K562 (cell line): Measurements from ENCODE around the gene TMC5. TPM values are rescaled to one million over a fixed set of nuclear protein-coding genes. Genes with fewer than 3 reads are reported as not detected.

Source experiments
- ATAC-seq: fragments of 200-7000 bp; cut with Tn5 transposase; 3 replicates; pipeline ENCODE4 v1.9.1; 2020; ENCODE audit warnings: moderate library complexity
- BruUV-seq: library from RNA; stranded (reverse); fragments of 400-500 nt; replicated peaks from 2 replicates; lab custom pipeline; 2021; lab: Mats Ljungman, UMichigan
- CTCF ChIA-PET: fragments of 300-600 bp; formaldehyde crosslinking; extraction: SDS; loops from one replicate; lab custom pipeline; 2021; ENCODE audit warnings: low intra/inter-chr PET ratio; lab: Yijun Ruan, JAX
- POLR2A ChIA-PET: fragments of 300-600, 350-650 bp; sonication (Branson Sonifier 250); formaldehyde crosslinking; extraction: SDS; loops from one replicate; lab custom pipeline; 2021; ENCODE audit warnings: antibody characterized with exemption, inconsistent platforms; lab: Yijun Ruan, JAX
- DNase-seq, 4 experiments: peaks; one replicate each; pipeline versions ENCODE4 v3.0.0 to v3.0.0-alpha.2; 2011 to 2018; ENCODE audit warnings: low spot score in 3 of 4, mixed read lengths in 3 of 4; ENCODE audit errors: extremely low read depth in 1 of 4
- FAIRE-seq: peaks from 2 replicates; lab custom pipeline; 2011; peaks lifted over from hg19 to GRCh38; lab: Jason Lieb, UNC
- H2AFZ ChIP-seq: 2 replicates; pipeline ENCODE4 v1.6.0; 2011; ENCODE audit warnings: low read depth, low read length, control low read depth, inconsistent platforms
- H3K27ac ChIP-seq: fragments of 200-600 bp; 3 replicates; pipeline ENCODE4 v1.8.0; 2011; ENCODE audit warnings: low read depth, mild to moderate bottlenecking, control low read depth, inconsistent platforms, low read length, moderate library complexity, mixed read lengths; ENCODE audit errors: extremely low read depth
- H3K27me3 ChIP-seq, 2 experiments: fragments of 300-600 bp in 1 of 2; 2 replicates in 1 of 2; 3 replicates in 1 of 2; pipeline versions ENCODE4 v1.6.0 to v1.8.0; 2011; ENCODE audit warnings: inconsistent platforms in 2 of 2, low read length in 2 of 2, mild to moderate bottlenecking in 1 of 2, mixed read lengths in 1 of 2, moderate library complexity in 1 of 2; ENCODE audit not compliant: control insufficient read depth in 2 of 2, insufficient read depth in 2 of 2
- H3K36me3 ChIP-seq: fragments of 300-600 bp; 3 replicates; pipeline ENCODE4 v1.8.0; 2011; ENCODE audit warnings: mild to moderate bottlenecking, low read length, inconsistent platforms; ENCODE audit not compliant: control insufficient read depth, insufficient read depth
- H3K4me1 ChIP-seq, 2 experiments: fragments of 200-600 bp in 1 of 2; replicated peaks in 1 of 2; 2 replicates in 1 of 2; 3 replicates in 1 of 2; pipeline versions ENCODE4 v1.5.1 to v1.8.0; 2011; ENCODE audit warnings: inconsistent platforms in 2 of 2, low read length in 2 of 2, mild to moderate bottlenecking in 1 of 2, mixed read lengths in 1 of 2, moderate library complexity in 1 of 2; ENCODE audit not compliant: control insufficient read depth in 2 of 2, insufficient read depth in 2 of 2
- H3K4me2 ChIP-seq: 2 replicates; pipeline ENCODE4 v1.6.1; 2011; ENCODE audit warnings: low read length, control low read depth, inconsistent platforms, mixed read lengths; ENCODE audit not compliant: insufficient read depth
- H3K4me3 ChIP-seq: fragments of 200-600 bp; sonication (generic), shearing (Covaris generic); 2 replicates; pipeline ENCODE4 v1.5.1; 2016; ENCODE audit warnings: control low read depth, inconsistent platforms
- H3K79me2 ChIP-seq: fragments of 200-600 bp; 3 replicates; pipeline ENCODE4 v1.8.0; 2011; ENCODE audit warnings: low read length, inconsistent platforms; ENCODE audit not compliant: control insufficient read depth, insufficient read depth
- H3K9ac ChIP-seq, 2 experiments: 2 replicates each; pipeline versions ENCODE4 v1.6.0 to v1.6.1; 2011; ENCODE audit warnings: low read depth in 2 of 2, low read length in 2 of 2, control low read depth in 1 of 2, inconsistent platforms in 1 of 2, mild to moderate bottlenecking in 1 of 2, mixed read lengths in 1 of 2; ENCODE audit not compliant: insufficient read depth in 1 of 2
- H3K9me1 ChIP-seq: one replicate; pipeline ENCODE4 v1.6.0; 2011; ENCODE audit warnings: inconsistent platforms, mild to moderate bottlenecking, low read length, moderate library complexity; ENCODE audit not compliant: control insufficient read depth, insufficient read depth
- H3K9me3 ChIP-seq: replicated peaks from 2 replicates; pipeline ENCODE4 v1.5.1; 2011; ENCODE audit warnings: low read depth, low read length, inconsistent platforms; ENCODE audit not compliant: control insufficient read depth, insufficient read depth
- H4K20me1 ChIP-seq: replicated peaks from 2 replicates; pipeline ENCODE4 v1.6.1; 2011; ENCODE audit warnings: low read length, inconsistent platforms, mixed read lengths; ENCODE audit not compliant: control insufficient read depth, insufficient read depth
- RAD21 ChIP-seq, 2 experiments: fragments of 250-450 bp in 1 of 2; fragments of 450-650 bp in 1 of 2; sonication (Bioruptor Pico) in 1 of 2; formaldehyde crosslinking in 1 of 2; IDR thresholded peaks in 1 of 2; conservative IDR thresholded peaks in 1 of 2; 2 replicates each; pipeline versions ENCODE4 v1.4.0 to v1.8.0; 2020 to 2022; ENCODE audit warnings: mild to moderate bottlenecking in 2 of 2, moderate library complexity in 1 of 2
- RFX1 ChIP-seq: fragments of 450-650 bp; IDR thresholded peaks from 2 replicates; pipeline ENCODE4 v1.6.1; 2016; ENCODE audit warnings: mild to moderate bottlenecking, moderate library complexity
- WGBS: fragments of 100-300 bp; shearing (Covaris generic); methylation state at CpG from one replicate; pipeline ENCODE4 v1.1.6; 2016; ENCODE audit warnings: low coverage, mixed read lengths; ENCODE audit not compliant: insufficient coverage; ENCODE audit errors: missing lambda C conversion rate; 5-methylcytosine and 5-hydroxymethylcytosine counted together
- in situ Hi-C: fragments of 300-500 bp; cut with MboI; formaldehyde crosslinking; loops from 4 replicates; pipeline ENCODE4 v1.15.0; 2018; ENCODE audit warnings: inconsistent platforms, mixed read lengths
- intact Hi-C: fragments of 100-400 bp; cut with micrococcal nuclease; formaldehyde crosslinking; loops from 2 replicates; pipeline ENCODE4 v1.14.2; 2022
- polyA plus RNA-seq, 8 experiments: library from polyadenylated mRNA; depleted of rRNA in 4 of 8; stranded (reverse) in 5 of 8; unstranded in 3 of 8; fragments of >200 nt; fragmentation: Nextera tagmentation in 2 of 8; fragmentation: Illumina TruSeq in 1 of 8; extraction: Ambion mirVana in 2 of 8; extraction: Trizol in 1 of 8; gene quantifications; 2 replicates each; pipeline versions ENCODE4 v1.2.1 to v1.2.3, GENCODE V29; 2011 to 2014; ENCODE audit warnings: inconsistent platforms in 1 of 8, missing spikeins in 1 of 8
- total RNA-seq, 7 experiments: library from RNA; depleted of rRNA in 6 of 7; stranded (reverse); fragments of >200 nt in 6 of 7; fragmentation: Illumina TruSeq in 2 of 7; extraction: Trizol in 2 of 7; gene quantifications; 2 replicates each; pipeline versions ENCODE4 v1.2.1 to v1.2.3, GENCODE V29; 2011 to 2021; ENCODE audit warnings: low replicate concordance in 1 of 7
- TF ChIP-seq, protein P1 (sequence below), 3 experiments: IDR thresholded peaks in 2 of 3; conservative IDR thresholded peaks in 1 of 3; 2 replicates each; pipeline ENCODE4 v1.5.1; 2011 to 2012; ENCODE audit warnings: low read length in 3 of 3, mild to moderate bottlenecking in 3 of 3, control low read depth in 2 of 3, improper control_type of control experiment in 1 of 3, inconsistent platforms in 1 of 3, low read depth in 1 of 3, mixed read lengths in 1 of 3, moderate library complexity in 1 of 3; ENCODE audit not compliant: insufficient read depth in 2 of 3

TMC5 gene
- total and polyA plus RNA-seq, 9 of the 15 experiments (the other 6 are each of a cell fraction or from before 2014, with no cell fraction given): 0.83 to 2.6 (median 1.6) TPM

DNA sequence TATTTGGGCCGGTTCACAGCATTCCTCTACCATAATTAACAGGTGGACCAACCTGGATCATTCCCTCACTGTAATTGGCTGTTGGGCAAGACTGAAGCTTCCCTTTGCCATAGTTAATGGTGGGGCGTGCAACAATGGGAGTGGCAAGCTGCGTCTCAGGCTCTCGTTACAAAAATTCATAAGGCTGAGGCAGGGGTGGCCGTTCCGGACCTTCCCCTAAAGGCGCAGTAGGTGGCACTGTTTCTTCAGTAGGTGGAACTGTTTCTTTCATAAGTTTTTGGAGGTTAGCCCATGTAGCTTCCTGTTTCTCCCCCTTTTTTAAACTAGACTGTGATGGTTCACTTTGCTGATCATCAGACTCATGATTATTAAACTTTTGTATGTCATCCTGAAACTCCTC, 17.0 kb upstream of the TMC5 start:
- 25% methylated on average over 7 of the region's 7 CpGs for WGBS
- FAIRE-seq: no peak
- no peak overlapping the region for H2AFZ ChIP-seq
- intact Hi-C loops (no loop called here), in situ Hi-C loops (no loop called here)
- no peak overlapping the region for H3K4me2 ChIP-seq
- TF ChIP-seq RAD21 (CRISPR knock-in tag; conservative IDR thresholded peaks at IDR 0.05 in 1 of 2, IDR thresholded peaks at IDR 0.05 in 1 of 2): peak in 1 of 2 experiments; percentile 34; a peak in 2 of 4 replicates
- TF ChIP-seq, protein P1, sequence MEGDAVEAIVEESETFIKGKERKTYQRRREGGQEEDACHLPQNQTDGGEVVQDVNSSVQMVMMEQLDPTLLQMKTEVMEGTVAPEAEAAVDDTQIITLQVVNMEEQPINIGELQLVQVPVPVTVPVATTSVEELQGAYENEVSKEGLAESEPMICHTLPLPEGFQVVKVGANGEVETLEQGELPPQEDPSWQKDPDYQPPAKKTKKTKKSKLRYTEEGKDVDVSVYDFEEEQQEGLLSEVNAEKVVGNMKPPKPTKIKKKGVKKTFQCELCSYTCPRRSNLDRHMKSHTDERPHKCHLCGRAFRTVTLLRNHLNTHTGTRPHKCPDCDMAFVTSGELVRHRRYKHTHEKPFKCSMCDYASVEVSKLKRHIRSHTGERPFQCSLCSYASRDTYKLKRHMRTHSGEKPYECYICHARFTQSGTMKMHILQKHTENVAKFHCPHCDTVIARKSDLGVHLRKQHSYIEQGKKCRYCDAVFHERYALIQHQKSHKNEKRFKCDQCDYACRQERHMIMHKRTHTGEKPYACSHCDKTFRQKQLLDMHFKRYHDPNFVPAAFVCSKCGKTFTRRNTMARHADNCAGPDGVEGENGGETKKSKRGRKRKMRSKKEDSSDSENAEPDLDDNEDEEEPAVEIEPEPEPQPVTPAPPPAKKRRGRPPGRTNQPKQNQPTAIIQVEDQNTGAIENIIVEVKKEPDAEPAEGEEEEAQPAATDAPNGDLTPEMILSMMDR (IDR thresholded peaks at IDR 0.05 in 2 of 3, conservative IDR thresholded peaks at IDR 0.05 in 1 of 3; ENCODE audit: insufficient read depth in 2 of 3, low read depth in 1 of 3, low read length in 3 of 3): peak; percentile 43 to 52 (median 44); a peak in 5 of 6 replicates
- TF ChIP-seq RFX1: no peak
- H3K27ac ChIP-seq: no peak overlapping the region
- peak in 1 of 4 experiments; percentile 41 for DNase-seq
- no peaks in the 10 kb centered on the region for H4K20me1 ChIP-seq
- no peak overlapping the region for H3K4me3 ChIP-seq
- peaks cover 7% of the 10 kb centered on the region for H3K9me3 ChIP-seq
- H3K36me3 ChIP-seq: no peaks in the 10 kb centered on the region
- no peaks in the 10 kb centered on the region for H3K9me1 ChIP-seq
- POLR2A ChIA-PET: interaction anchor here (0.6 kb wide), 1 partner anchor 12 kb away, joined by 3 read pairs; no protein-coding TSS in a partner anchor
- H3K79me2 ChIP-seq: no peaks in the 10 kb centered on the region
- ATAC-seq: peak; percentile 46; the same call in 2 of the 3 replicates
- BruUV-seq: no TSS peak
- CTCF ChIA-PET: no interaction called here
- no peaks in the 10 kb centered on the region for H3K27me3 ChIP-seq
- no peak overlapping the region for H3K9ac ChIP-seq
- H3K4me1 ChIP-seq: peaks cover 0 to 12% of the 10 kb centered on the region in 2 experiments; a peak in 3 of 5 replicates
